ENCODE measurements around the gene TMEM33.

- TF ChIP-seq RCOR1 (IDR thresholded peaks at IDR 0.05; ENCODE audit: low read length) (no peak), TAF1 (IDR thresholded peaks at IDR 0.05; ENCODE audit: borderline replicate concordance, low read depth, low read length) (no peak), GABPA (IDR thresholded peaks at IDR 0.05; ENCODE audit: low read depth) (no peak), CTCF (IDR thresholded peaks at IDR 0.05) (no peak), EZH2phosphoT487 (IDR thresholded peaks at IDR 0.05; ENCODE audit: borderline replicate concordance, low read depth) (no peak), FOXJ3 (CRISPR knock-in tag; IDR thresholded peaks at IDR 0.05) (no peak)
Measured at GRCh38 chr4:41991916-41992767, 56.9 kb downstream of the TMEM33 start.
